Activated T-cell treated with anti-CD3 and anti-CD28 coated beads, Interleukin-2, amount 50 U/mL, for 1 hour (primary cell): ENCODE measurements around the gene RARRES2.
A peak's percentile ranks its signal among the peaks of the same experiment; 100 is the strongest.

Experiments
- DNase-seq: peaks from one replicate; pipeline ENCODE4 v3.0.0-alpha.2; 2020

The RARRES2 gene

GRCh38 chr7:150360363-150361058 lies 19.1 kb upstream of the RARRES2 start:
- DNase-seq: no peak

GRCh38 chr7:150359622-150360362 lies 18.4 kb upstream of the RARRES2 start:
- DNase-seq: no peak

- peak; percentile 17 for DNase-seq
These were observed 17.7 kb upstream of the RARRES2 start for GRCh38 chr7:150358988-150359621.

- peak; percentile 2 for DNase-seq
These were observed 17.0 kb upstream of the RARRES2 start for GRCh38 chr7:150358433-150358832.

- DNase-seq: peak; percentile 22
These were observed 16.5 kb upstream of the RARRES2 start for GRCh38 chr7:150357771-150358427.

GRCh38 chr7:150357270-150357669 lies 15.8 kb upstream of the RARRES2 start:
- DNase-seq: peak; percentile 71

GRCh38 chr7:150356265-150356897 lies 15.0 kb upstream of the RARRES2 start:
- DNase-seq: peak; percentile 19

GRCh38 chr7:150355666-150356059 lies 14.2 kb upstream of the RARRES2 start:
- peak; percentile 6 for DNase-seq

GRCh38 chr7:150351587-150352194 lies 10.3 kb upstream of the RARRES2 start:
- DNase-seq: peak; percentile 8

- DNase-seq: no peak
These were observed 5.5 kb upstream of the RARRES2 start for GRCh38 chr7:150346922-150347321.

- no peak for DNase-seq
These were observed 3.6 kb upstream of the RARRES2 start for GRCh38 chr7:150345012-150345411.

GRCh38 chr7:150344299-150344698 lies 2.9 kb upstream of the RARRES2 start:
- no peak for DNase-seq

- no peak for DNase-seq
These were observed 1.8 kb upstream of the RARRES2 start for GRCh38 chr7:150343225-150343624.

- no peak for DNase-seq
These were observed 636 bp upstream of the RARRES2 start for GRCh38 chr7:150342121-150342408.

- peak; percentile 13 for DNase-seq
These were observed 560 bp downstream of the RARRES2 start for GRCh38 chr7:150340875-150341262.

GRCh38 chr7:150340024-150340749 lies 1.2 kb downstream of the RARRES2 start:
- DNase-seq: peak; percentile 16

- DNase-seq: peak; percentile 8
These were observed 2.0 kb downstream of the RARRES2 start for GRCh38 chr7:150339409-150339809.

- DNase-seq: no peak
These were observed 3.1 kb downstream of the RARRES2 start for GRCh38 chr7:150338166-150338829.

GRCh38 chr7:150337659-150338081 lies 3.8 kb downstream of the RARRES2 start:
- no peak for DNase-seq

GRCh38 chr7:150337179-150337578 lies 4.2 kb downstream of the RARRES2 start:
- DNase-seq: no peak

GRCh38 chr7:150336746-150337145 lies 4.7 kb downstream of the RARRES2 start:
- DNase-seq: no peak

- no peak for DNase-seq
These were observed 5.7 kb downstream of the RARRES2 start for GRCh38 chr7:150335774-150336112.
